Testis (tissue), 2 donors: ENCODE results near the gene SLCO1A2.

ENCODE experiments used
- POLR2A ChIP-seq: fragments of 450-650 bp; IDR thresholded peaks from one replicate; pipeline ENCODE4 v1.6.1; 2017; ENCODE audit warnings: antibody characterized with exemption, mild to moderate bottlenecking, moderate library complexity
- TF ChIP-seq, protein P1 (sequence below), 3 experiments: fragments of 450-650 bp in 2 of 3; fragments of 200-600 bp in 1 of 3; sonication (generic) in 1 of 3; IDR thresholded peaks; one replicate each; pipeline ENCODE4 v1.5.1; 2016 to 2019; ENCODE audit warnings: antibody characterized with exemption in 3 of 3, mild to moderate bottlenecking in 2 of 3, moderate library complexity in 1 of 3

DNA sequence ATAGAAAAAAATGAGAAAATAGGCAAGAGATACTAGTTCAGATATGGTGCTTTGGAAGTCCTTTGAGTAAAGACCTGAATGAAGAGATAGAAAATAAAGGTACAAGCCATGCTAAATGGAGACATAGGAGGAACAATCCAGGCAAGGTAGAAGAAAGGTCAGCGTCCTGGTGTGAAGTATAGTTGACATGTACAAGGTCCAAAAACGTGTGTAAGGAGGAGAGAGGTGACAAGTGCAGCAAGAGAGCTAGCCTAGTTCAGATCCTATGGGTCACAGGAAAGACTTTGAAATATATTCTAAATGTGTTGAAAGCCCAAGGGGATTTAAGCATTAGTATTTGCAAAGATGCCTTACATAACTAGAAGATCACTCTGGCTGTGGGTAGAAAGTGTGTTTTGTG lies 115.5 kb downstream of the SLCO1A2 start:
- TF ChIP-seq, protein P1, sequence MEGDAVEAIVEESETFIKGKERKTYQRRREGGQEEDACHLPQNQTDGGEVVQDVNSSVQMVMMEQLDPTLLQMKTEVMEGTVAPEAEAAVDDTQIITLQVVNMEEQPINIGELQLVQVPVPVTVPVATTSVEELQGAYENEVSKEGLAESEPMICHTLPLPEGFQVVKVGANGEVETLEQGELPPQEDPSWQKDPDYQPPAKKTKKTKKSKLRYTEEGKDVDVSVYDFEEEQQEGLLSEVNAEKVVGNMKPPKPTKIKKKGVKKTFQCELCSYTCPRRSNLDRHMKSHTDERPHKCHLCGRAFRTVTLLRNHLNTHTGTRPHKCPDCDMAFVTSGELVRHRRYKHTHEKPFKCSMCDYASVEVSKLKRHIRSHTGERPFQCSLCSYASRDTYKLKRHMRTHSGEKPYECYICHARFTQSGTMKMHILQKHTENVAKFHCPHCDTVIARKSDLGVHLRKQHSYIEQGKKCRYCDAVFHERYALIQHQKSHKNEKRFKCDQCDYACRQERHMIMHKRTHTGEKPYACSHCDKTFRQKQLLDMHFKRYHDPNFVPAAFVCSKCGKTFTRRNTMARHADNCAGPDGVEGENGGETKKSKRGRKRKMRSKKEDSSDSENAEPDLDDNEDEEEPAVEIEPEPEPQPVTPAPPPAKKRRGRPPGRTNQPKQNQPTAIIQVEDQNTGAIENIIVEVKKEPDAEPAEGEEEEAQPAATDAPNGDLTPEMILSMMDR (IDR thresholded peaks at IDR 0.05), result no peak
- no peak for TF ChIP-seq POLR2A
